Lower leg skin (tissue), 3 donors: Measurements from ENCODE around the gene DHRS4L2.
"Not testable (repeated sequence)": the region's sequence is repeated elsewhere in the genome, so short reads cannot be mapped to it uniquely, and the experiment has no call there.

Experiments
- CTCF ChIP-seq, 3 donors: fragments of 450-650 bp; IDR thresholded peaks; one replicate each; pipeline ENCODE4 v1.5.1; 2016; ENCODE audit warnings: antibody characterized with exemption in 3 of 3, mild to moderate bottlenecking in 3 of 3, moderate library complexity in 2 of 3
- POLR2A ChIP-seq, 2 donors: fragments of 450-650 bp; IDR thresholded peaks; one replicate each; pipeline ENCODE4 v1.6.1; 2016 to 2017; ENCODE audit warnings: antibody characterized with exemption in 2 of 2, mild to moderate bottlenecking in 1 of 2, moderate library complexity in 1 of 2

GRCh38 chr14:24006471-24006816 is 17.7 kb downstream of the DHRS4L2 start:
- TF ChIP-seq POLR2A, CTCF (IDR thresholded peaks at IDR 0.05): not testable (repeated sequence)
